ENCODE data around the gene HGS.
A peak's percentile ranks its signal among the peaks of the same experiment; 100 is the strongest.
"Not testable (repeated sequence)": the region's sequence is repeated elsewhere in the genome, so short reads cannot be mapped to it uniquely, and the experiment has no call there.

The HGS gene

DNA sequence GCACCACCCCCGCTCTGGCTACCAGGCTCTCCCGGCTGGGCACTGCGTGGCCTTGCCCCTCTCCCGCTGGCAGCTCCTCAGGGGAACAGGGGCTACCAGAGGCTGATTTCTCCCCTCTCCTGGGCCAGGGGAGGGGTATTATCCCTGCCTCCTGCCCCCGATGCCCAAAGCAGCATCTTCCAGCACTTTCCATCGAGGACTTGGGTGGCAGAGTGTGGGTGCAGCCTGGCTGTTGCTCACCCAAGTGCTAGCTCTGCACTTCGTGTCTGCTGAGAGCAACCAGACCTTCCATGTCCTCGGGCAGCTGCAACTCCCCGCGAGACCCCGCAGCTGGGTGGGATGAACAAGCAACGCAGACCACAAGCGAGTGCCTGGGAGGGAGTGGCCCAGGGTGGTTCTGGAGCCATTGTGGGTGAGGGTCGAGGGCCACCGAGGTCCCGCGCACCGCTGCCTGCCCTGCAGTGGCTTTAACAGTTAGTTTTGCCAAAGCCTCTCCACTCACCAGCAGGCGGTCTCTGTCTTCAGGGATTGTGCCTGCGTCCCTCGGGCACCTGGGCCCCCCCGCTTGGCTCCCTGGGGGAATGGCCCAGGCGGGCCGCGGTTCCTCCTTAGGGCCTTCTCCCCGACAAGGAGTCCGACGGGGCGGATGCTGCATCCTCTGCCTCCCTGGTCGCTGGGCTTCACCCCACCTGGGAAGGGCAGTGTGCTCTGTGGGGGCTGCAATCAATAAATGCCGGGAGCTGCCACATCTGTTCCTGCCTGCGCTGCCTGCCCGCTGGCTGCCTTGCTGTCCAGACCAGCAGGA lies 36.7 kb downstream of the HGS start:
- DNase-seq: no peak

GRCh38 chr17:81722184-81723120 lies 38.6 kb downstream of the HGS start:
- peak; percentile 18 for DNase-seq

DNA sequence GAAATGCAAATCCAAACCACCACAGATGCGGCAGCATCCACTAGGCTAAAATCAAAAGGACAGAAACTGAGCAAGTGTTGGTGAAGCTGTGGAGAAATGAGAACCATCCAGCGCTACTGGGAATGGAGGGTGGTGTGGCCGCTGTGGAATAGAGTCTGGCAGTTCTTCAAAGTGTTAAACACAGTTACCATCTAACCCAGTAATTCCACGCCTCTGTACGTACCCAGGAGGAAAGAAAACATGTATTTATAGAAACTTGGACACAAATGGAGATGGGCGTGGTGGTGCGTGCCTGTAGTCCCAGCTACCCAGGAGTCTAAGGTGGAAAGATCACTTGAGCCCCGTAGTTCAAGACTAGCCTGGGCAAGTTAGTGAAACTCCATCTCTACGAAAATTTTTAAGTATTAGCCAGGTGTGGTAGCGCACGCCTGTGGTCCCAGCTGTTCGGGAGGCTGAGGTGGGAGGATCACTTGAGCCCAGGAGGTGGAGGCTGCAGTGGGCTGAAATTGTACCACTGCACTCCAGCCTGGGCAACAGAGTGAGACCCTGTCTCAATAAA lies 39.9 kb downstream of the HGS start:
- no peak for DNase-seq

- DNase-seq: no peak
Measured at GRCh38 chr17:81725439-81725838, 41.6 kb downstream of the HGS start.

DNA sequence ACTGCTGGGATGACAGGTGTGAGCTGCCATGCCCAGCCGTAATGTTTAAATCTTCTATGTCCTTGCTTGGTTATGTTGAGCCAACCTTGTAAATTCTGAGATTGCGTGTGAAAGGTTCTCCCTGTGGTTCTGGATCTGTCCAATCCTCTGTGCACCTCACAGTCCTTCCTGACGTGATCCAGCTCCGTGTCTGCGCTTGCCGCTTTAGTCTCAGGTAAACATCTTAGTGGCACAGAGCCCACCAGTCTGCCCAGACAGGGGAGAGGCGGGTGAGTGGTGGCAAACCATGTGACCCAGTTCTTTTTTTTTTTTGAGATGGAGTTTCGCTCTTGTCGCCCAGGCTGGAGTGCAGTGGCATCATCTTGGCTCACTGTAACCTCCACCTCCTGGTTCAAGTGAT lies 42.2 kb downstream of the HGS start:
- no peak for DNase-seq

DNA sequence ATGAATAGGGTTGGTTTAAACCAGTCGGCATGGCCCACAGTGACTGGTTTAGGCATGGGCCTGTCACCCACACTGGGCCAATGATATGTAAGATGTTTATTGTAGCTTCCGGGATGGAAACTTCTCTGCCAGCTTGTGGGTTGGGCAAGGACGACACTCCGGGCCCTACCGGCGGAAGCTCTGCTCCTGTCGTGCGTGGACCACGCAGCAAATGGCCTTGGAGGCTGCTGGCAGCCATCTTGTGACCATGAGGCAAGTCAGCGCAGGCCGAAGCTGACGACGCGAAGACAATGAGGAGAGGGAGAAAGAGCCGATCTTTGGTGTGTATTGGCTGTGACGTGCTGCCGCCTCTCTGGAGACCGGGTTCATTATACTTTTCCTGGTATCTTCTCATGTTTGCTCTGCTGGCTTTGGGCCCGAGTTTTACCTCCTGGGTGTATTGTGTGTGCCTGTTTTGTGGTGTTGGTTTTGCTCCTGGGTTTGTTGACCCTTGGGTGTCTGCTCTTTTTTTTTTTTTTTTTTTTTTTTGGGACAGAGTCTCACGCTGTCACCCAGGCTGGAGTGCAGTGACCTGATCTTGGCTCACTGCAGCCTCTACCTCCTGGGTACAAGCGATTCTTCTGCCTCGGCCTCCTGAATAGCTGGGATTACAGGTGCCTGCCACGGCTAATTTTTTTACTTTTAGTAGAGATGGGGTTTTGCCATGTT lies 43.7 kb downstream of the HGS start:
- no peak for DNase-seq

DNA sequence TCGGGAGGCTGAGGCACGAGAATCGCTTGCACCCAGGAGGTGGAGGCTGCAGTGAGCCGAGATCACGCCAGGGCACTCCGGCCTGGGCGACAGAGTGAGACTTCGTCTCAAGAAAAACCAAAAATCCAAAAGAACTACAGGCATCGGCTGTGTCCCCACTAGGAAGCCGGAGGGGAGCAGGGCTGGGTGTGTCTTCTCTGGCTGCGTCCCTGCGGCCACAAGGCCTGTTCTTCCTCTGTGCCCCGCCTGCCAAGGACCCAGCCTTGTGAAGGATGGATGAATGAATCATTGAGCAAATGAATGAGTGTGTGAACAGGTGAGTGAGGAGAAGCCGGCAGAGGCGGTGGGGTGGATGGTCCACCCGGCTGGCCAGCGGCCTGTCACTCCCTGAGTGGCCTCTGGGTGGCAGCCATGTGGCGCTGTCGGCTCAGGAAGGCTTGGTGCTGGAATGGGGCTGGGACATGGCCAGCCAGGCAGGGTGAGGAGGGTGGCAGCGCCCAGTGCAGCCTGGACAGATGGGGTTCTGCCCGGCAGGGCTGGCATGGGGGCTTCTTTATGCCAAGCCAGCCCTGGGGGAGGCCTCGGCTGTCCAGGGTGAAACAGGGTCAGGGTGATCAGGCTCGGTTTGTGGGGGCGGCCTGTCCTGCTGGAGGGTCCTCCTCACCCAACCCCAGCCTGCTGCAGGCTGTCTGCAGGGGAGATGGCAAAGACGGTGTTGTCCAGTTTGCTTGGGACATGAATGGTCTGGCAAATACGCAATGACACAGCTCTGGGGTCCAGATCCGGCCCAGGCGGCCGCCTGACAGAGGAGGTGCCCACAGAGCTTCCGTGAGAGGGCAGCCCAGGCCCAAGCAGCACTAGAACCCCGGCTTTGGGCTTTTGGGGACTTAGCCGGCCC lies 49.9 kb downstream of the HGS start:
- peak; percentile 57 for DNase-seq

- DNase-seq: no peak
Measured at GRCh38 chr17:81734405-81735263, 50.8 kb downstream of the HGS start.

GRCh38 chr17:81735264-81736102 lies 51.7 kb downstream of the HGS start:
- DNase-seq: peak; percentile 25

- DNase-seq: no peak
Measured at GRCh38 chr17:81737947-81738800, 54.4 kb downstream of the HGS start.

DNA sequence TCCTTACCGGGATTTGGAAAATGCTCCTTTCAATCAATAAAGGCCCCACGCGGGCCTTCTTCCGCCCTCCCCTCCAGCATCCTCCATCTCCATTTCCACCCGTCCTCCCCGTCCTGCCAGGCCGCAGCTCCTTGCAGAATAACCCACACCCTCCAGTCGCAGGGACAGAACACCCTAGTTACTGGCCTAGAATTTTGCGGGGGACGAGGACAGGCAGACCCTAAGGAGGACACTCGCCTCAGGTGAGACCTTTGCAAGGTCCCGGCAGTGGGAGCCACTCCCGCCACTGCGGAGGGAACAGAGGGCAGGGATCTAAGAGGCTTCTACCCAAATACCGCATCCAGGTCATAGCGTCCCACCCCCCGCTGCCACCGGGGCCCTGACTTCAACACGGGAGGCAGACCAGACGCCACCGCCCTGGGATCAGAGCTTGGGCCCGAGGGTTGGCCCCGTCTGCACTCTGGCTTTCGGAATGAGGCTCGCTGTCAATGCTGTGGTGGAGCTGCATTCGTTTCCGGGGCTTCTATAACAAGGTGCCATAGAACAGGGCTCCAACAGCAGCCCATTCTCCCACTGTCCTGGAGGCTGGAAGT lies 55.1 kb downstream of the HGS start:
- no peak for DNase-seq

GRCh38 chr17:81739593-81739992 lies 55.8 kb downstream of the HGS start:
- not testable (repeated sequence) for DNase-seq

- no peak for DNase-seq
Measured at GRCh38 chr17:81740395-81740961, 56.7 kb downstream of the HGS start.

DNA sequence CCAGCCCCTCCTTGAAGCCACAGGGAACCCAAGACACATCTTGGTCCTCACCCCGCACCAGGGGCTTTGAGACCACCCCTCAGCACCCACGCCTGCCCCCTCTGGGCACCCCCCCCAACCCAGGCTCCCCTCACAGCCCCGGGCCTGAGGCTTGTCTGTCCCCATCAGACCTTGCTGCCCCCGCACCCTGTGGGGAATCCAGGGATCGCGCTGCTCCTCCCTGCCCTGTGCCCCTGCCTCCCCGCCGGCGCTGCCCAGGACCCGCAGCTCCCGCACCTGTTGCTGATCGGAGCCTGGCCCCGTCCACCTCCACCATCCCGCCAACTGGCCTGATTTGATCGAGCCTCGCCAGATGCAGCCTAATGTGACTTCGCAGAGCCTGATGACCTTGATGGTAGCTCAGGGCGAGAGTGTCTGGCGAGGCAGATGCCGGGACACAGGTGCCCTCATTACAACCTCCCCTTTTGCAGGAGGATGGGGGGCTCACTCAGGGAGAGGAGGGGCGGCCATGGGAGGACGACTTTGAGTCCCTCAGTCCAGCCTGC lies 57.3 kb downstream of the HGS start:
- no peak for DNase-seq

- no peak for DNase-seq
Measured at GRCh38 chr17:81741594-81742452, 58.0 kb downstream of the HGS start.

All from fibroblast of skin of abdomen (primary cell).